Neuronal stem cell (in vitro differentiated cells): Measurements from ENCODE around the gene XPO4.

ENCODE experiments used
- DNase-seq: peaks from one replicate; pipeline ENCODE4 v3.0.0-alpha.2; 2013; ENCODE audit warnings: low spot score
- H2AFZ ChIP-seq: one replicate; pipeline ENCODE4 v1.6.1; 2013; ENCODE audit warnings: mild to moderate bottlenecking, low read length, inconsistent platforms
- H2AK5ac ChIP-seq: 2 replicates; pipeline ENCODE4 v1.6.1; 2013; ENCODE audit warnings: low read depth, mild to moderate bottlenecking, inconsistent platforms, low read length, moderate library complexity, mixed read lengths
- H2BK120ac ChIP-seq: 2 replicates; pipeline ENCODE4 v1.6.1; 2013; ENCODE audit warnings: low read depth, mild to moderate bottlenecking, inconsistent platforms, low read length, moderate library complexity, mixed read lengths
- H2BK12ac ChIP-seq: one replicate; pipeline ENCODE4 v1.6.1; 2013; ENCODE audit warnings: low read length, inconsistent platforms
- H2BK15ac ChIP-seq: 2 replicates; pipeline ENCODE4 v1.6.1; 2013; ENCODE audit warnings: mild to moderate bottlenecking, low read length, inconsistent platforms, mixed read lengths
- H2BK5ac ChIP-seq: one replicate; pipeline ENCODE4 v1.6.1; 2013; ENCODE audit warnings: inconsistent platforms, mild to moderate bottlenecking, low read length, moderate library complexity
- H3K14ac ChIP-seq: one replicate; pipeline ENCODE4 v1.6.1; 2013; ENCODE audit warnings: low read length, inconsistent platforms
- H3K18ac ChIP-seq: 2 replicates; pipeline ENCODE4 v1.6.1; 2013; ENCODE audit warnings: low read length, inconsistent platforms
- H3K23ac ChIP-seq: 2 replicates; pipeline ENCODE4 v1.6.1; 2013; ENCODE audit warnings: low read depth, mild to moderate bottlenecking, mixed read lengths, low read length, inconsistent platforms; ENCODE audit not compliant: poor library complexity
- H3K27ac ChIP-seq: replicated peaks from 3 replicates; pipeline ENCODE4 v1.5.1; 2013; ENCODE audit warnings: low read length, inconsistent platforms
- H3K27me3 ChIP-seq, 3 experiments: 2 replicates each; pipeline ENCODE4 v1.6.1; 2013; ENCODE audit warnings: low read length in 3 of 3, mild to moderate bottlenecking in 2 of 3, inconsistent platforms in 1 of 3, low read depth in 1 of 3, mixed read lengths in 1 of 3, moderate library complexity in 1 of 3; ENCODE audit not compliant: control insufficient read depth in 3 of 3, insufficient read depth in 3 of 3
- H3K36me3 ChIP-seq, 2 donors: replicated peaks in 1 of 2; 2 replicates each; pipeline ENCODE4 v1.6.1; 2013; ENCODE audit warnings: low read length in 2 of 2; ENCODE audit not compliant: control insufficient read depth in 2 of 2, insufficient read depth in 2 of 2
- H3K4ac ChIP-seq: 2 replicates; pipeline ENCODE4 v1.6.1; 2013; ENCODE audit warnings: inconsistent platforms, mild to moderate bottlenecking, low read length, moderate library complexity
- H3K4me1 ChIP-seq, 2 donors: 1 replicate in 1 of 2; 2 replicates in 1 of 2; pipeline ENCODE4 v1.6.1; 2013; ENCODE audit warnings: low read length in 2 of 2, low read depth in 1 of 2; ENCODE audit not compliant: control insufficient read depth in 2 of 2, insufficient read depth in 1 of 2
- H3K4me2 ChIP-seq: one replicate; pipeline ENCODE4 v1.6.1; 2013; ENCODE audit warnings: mild to moderate bottlenecking, low read length, inconsistent platforms; ENCODE audit not compliant: insufficient read depth, poor library complexity, severe bottlenecking
- H3K4me3 ChIP-seq, 2 donors: 2 replicates each; pipeline ENCODE4 v1.5.1; 2013; ENCODE audit warnings: low read length in 2 of 2, mild to moderate bottlenecking in 2 of 2, inconsistent platforms in 1 of 2, moderate library complexity in 1 of 2
- H3K79me1 ChIP-seq: one replicate; pipeline ENCODE4 v1.6.1; 2013; ENCODE audit warnings: low read depth, mild to moderate bottlenecking, inconsistent platforms, low read length, moderate library complexity
- H3K9ac ChIP-seq: one replicate; pipeline ENCODE4 v1.6.1; 2013; ENCODE audit warnings: mild to moderate bottlenecking, low read depth, low read length, inconsistent platforms; ENCODE audit not compliant: poor library complexity
- H3K9me3 ChIP-seq, 2 donors: replicated peaks in 1 of 2; 2 replicates each; pipeline versions ENCODE3 to v1.6.1; 2013; ENCODE audit warnings: low read length in 2 of 2, mild to moderate bottlenecking in 2 of 2, inconsistent platforms in 1 of 2, low read depth in 1 of 2, mixed read lengths in 1 of 2, moderate library complexity in 1 of 2; ENCODE audit not compliant: control insufficient read depth in 2 of 2, insufficient read depth in 1 of 2
- H4K8ac ChIP-seq: one replicate; pipeline ENCODE4 v1.6.1; 2013; ENCODE audit warnings: low read depth, mild to moderate bottlenecking, inconsistent platforms, low read length, moderate library complexity
- H4K91ac ChIP-seq: one replicate; pipeline ENCODE4 v1.6.1; 2013; ENCODE audit warnings: low read length, low read depth, mild to moderate bottlenecking, inconsistent platforms; ENCODE audit not compliant: poor library complexity
- WGBS, 2 donors: extraction: QIAGEN DNeasy Blood & Tissue Kit; methylation state at CpG; one replicate each; pipeline ENCODE4 v1.1.7; 2013; ENCODE audit warnings: missing lambda C conversion rate in 2 of 2, mixed read lengths in 1 of 2; ENCODE audit not compliant: insufficient read length in 2 of 2, insufficient replicate concordance in 1 of 2; ENCODE audit errors: extremely low coverage in 2 of 2; 5-methylcytosine and 5-hydroxymethylcytosine counted together

Gene XPO4

GRCh38 chr13:20787180-20787579 lies 115.4 kb downstream of the XPO4 start:
- no peak overlapping the region for H3K4ac ChIP-seq
- H2AFZ ChIP-seq = no peak overlapping the region
- no peaks in the 10 kb centered on the region for H3K9me3 ChIP-seq
- H3K27me3 ChIP-seq = no peaks in the 10 kb centered on the region
- H3K9ac ChIP-seq = no peak overlapping the region
- H3K27ac ChIP-seq = no peak overlapping the region
- no peak overlapping the region for H3K4me3 ChIP-seq
- H2BK12ac ChIP-seq = no peak overlapping the region
- H4K8ac ChIP-seq = no peak overlapping the region
- H4K91ac ChIP-seq = no peak overlapping the region
- no CpG with 5 or more reads among the region's 5 CpGs for WGBS, 2 donors
- H3K79me1 ChIP-seq = no peaks in the 10 kb centered on the region
- H2AK5ac ChIP-seq = no peak overlapping the region
- no peaks in the 10 kb centered on the region for H3K4me1 ChIP-seq
- H3K36me3 ChIP-seq = peaks cover 4 to 62% of the 10 kb centered on the region in 2 donors
- H2BK5ac ChIP-seq = no peak overlapping the region
- H2BK15ac ChIP-seq = no peak overlapping the region
- H2BK120ac ChIP-seq = no peak overlapping the region
- no peak overlapping the region for H3K4me2 ChIP-seq
- no peak overlapping the region for H3K14ac ChIP-seq
- no peak for DNase-seq
- no peak overlapping the region for H3K18ac ChIP-seq
- no peak overlapping the region for H3K23ac ChIP-seq

GRCh38 chr13:20782116-20782708 lies 120.3 kb downstream of the XPO4 start:
- H2BK15ac ChIP-seq = no peak overlapping the region
- no peak overlapping the region for H3K9ac ChIP-seq
- H2AK5ac ChIP-seq = no peak overlapping the region
- no peak overlapping the region for H2BK5ac ChIP-seq
- H3K36me3 ChIP-seq = peaks cover 3 to 52% of the 10 kb centered on the region in 2 donors
- no peaks in the 10 kb centered on the region for H3K9me3 ChIP-seq
- WGBS, 2 donors = no CpG with 5 or more reads among the region's 3 CpGs
- no peaks in the 10 kb centered on the region for H3K79me1 ChIP-seq
- no peaks in the 10 kb centered on the region for H3K27me3 ChIP-seq
- no peak overlapping the region for H2AFZ ChIP-seq
- H3K4me1 ChIP-seq = no peaks in the 10 kb centered on the region
- H3K4ac ChIP-seq = no peak overlapping the region
- no peak overlapping the region for H3K27ac ChIP-seq
- no peak overlapping the region for H3K18ac ChIP-seq
- H3K4me3 ChIP-seq = no peak overlapping the region
- no peak overlapping the region for H4K91ac ChIP-seq
- H2BK12ac ChIP-seq = no peak overlapping the region
- no peak overlapping the region for H3K4me2 ChIP-seq
- DNase-seq = no peak
- H4K8ac ChIP-seq = no peak overlapping the region
- H2BK120ac ChIP-seq = no peak overlapping the region
- no peak overlapping the region for H3K23ac ChIP-seq
- no peak overlapping the region for H3K14ac ChIP-seq

GRCh38 chr13:20780317-20780716 lies 122.2 kb downstream of the XPO4 start:
- H2AK5ac ChIP-seq = no peak overlapping the region
- no peak overlapping the region for H3K9ac ChIP-seq
- H2BK120ac ChIP-seq = no peak overlapping the region
- H3K9me3 ChIP-seq = no peaks in the 10 kb centered on the region
- H4K8ac ChIP-seq = no peak overlapping the region
- DNase-seq = no peak
- H3K4me3 ChIP-seq = no peak overlapping the region
- peaks cover 5 to 44% of the 10 kb centered on the region in 2 donors for H3K36me3 ChIP-seq
- H3K4me2 ChIP-seq = no peak overlapping the region
- H3K4ac ChIP-seq = no peak overlapping the region
- no peak overlapping the region for H3K23ac ChIP-seq
- no peak overlapping the region for H2BK12ac ChIP-seq
- no CpG with 5 or more reads among the region's 1 CpG for WGBS, 2 donors
- no peak overlapping the region for H3K14ac ChIP-seq
- H3K18ac ChIP-seq = no peak overlapping the region
- H2BK5ac ChIP-seq = no peak overlapping the region
- no peaks in the 10 kb centered on the region for H3K4me1 ChIP-seq
- no peak overlapping the region for H2AFZ ChIP-seq
- no peaks in the 10 kb centered on the region for H3K27me3 ChIP-seq
- no peak overlapping the region for H2BK15ac ChIP-seq
- no peak overlapping the region for H3K27ac ChIP-seq
- H3K79me1 ChIP-seq = no peaks in the 10 kb centered on the region
- H4K91ac ChIP-seq = no peak overlapping the region

GRCh38 chr13:20779405-20779804 lies 123.1 kb downstream of the XPO4 start:
- no CpG with 5 or more reads among the region's 7 CpGs for WGBS, 2 donors
- H3K4me1 ChIP-seq = no peaks in the 10 kb centered on the region
- no peak overlapping the region for H3K23ac ChIP-seq
- H3K18ac ChIP-seq = no peak overlapping the region
- no peak overlapping the region for H4K8ac ChIP-seq
- H3K9me3 ChIP-seq = no peaks in the 10 kb centered on the region
- no peak overlapping the region for H2AK5ac ChIP-seq
- no peak overlapping the region for H2BK12ac ChIP-seq
- H3K27ac ChIP-seq = no peak overlapping the region
- H3K4me3 ChIP-seq = no peak overlapping the region
- no peak overlapping the region for H3K14ac ChIP-seq
- H2BK5ac ChIP-seq = no peak overlapping the region
- H3K36me3 ChIP-seq = peaks cover 5 to 44% of the 10 kb centered on the region in 2 donors
- no peaks in the 10 kb centered on the region for H3K27me3 ChIP-seq
- no peaks in the 10 kb centered on the region for H3K79me1 ChIP-seq
- no peak overlapping the region for H3K4me2 ChIP-seq
- no peak overlapping the region for H2BK120ac ChIP-seq
- no peak for DNase-seq
- no peak overlapping the region for H3K9ac ChIP-seq
- H3K4ac ChIP-seq = no peak overlapping the region
- no peak overlapping the region for H4K91ac ChIP-seq
- H2AFZ ChIP-seq = no peak overlapping the region
- no peak overlapping the region for H2BK15ac ChIP-seq
